ENCODE data around the gene GALNT14. TPM values are rescaled to one million over a fixed set of nuclear protein-coding genes. Genes with fewer than 3 reads are reported as not detected.

Gene GALNT14
- total and polyA plus RNA-seq, 10 of the 15 experiments (the other 5 are each of a cell fraction or from before 2014, with no cell fraction given), result 3.7 to 17.8 (median 6.0) TPM

GRCh38 chr2:30933496-30933895 lies 204.7 kb downstream of the GALNT14 start:
- H3K4me1 ChIP-seq (ENCODE audit: control insufficient read depth, insufficient read depth, low read length), result no peaks in the 10 kb centered on the region; the same call in 1 of the 2 replicates
- no peaks in the 10 kb centered on the region for H3K9me3 ChIP-seq (replicated peaks; ENCODE audit: control insufficient read depth, insufficient read depth, low read length)
- no peak for TF ChIP-seq ZNF217 (IDR thresholded peaks at IDR 0.05)
- no peak for TF ChIP-seq E2F4 (IDR thresholded peaks at IDR 0.05; ENCODE audit: low read depth, low read length)
- TF ChIP-seq ZNF24 (IDR thresholded peaks at IDR 0.05), result no peak
- TF ChIP-seq NFIC (IDR thresholded peaks at IDR 0.05; ENCODE audit: low read depth, low read length), result no peak
- TF ChIP-seq CBX3 (IDR thresholded peaks at IDR 0.05; ENCODE audit: borderline replicate concordance, low read depth), result no peak
- TF ChIP-seq MYC (IDR thresholded peaks at IDR 0.05; ENCODE audit: insufficient read depth, insufficient read length, insufficient replicate concordance, low read length, severe bottlenecking), result no peak
- TF ChIP-seq RELA (IDR thresholded peaks at IDR 0.05; ENCODE audit: borderline replicate concordance, partially characterized antibody), result no peak
- TF ChIP-seq NFXL1 (IDR thresholded peaks at IDR 0.05; ENCODE audit: borderline replicate concordance), result no peak
- no peak for TF ChIP-seq SREBF1 (IDR thresholded peaks at IDR 0.05; ENCODE audit: low read length)
- TF ChIP-seq PRDM15 (CRISPR knock-in tag; IDR thresholded peaks at IDR 0.05), result no peak
- no peak for TF ChIP-seq DPF2 (IDR thresholded peaks at IDR 0.05)
- no peak for TF ChIP-seq RAD21 (IDR thresholded peaks at IDR 0.05; ENCODE audit: insufficient read depth, low read depth, low read length)
- no peak for TF ChIP-seq KLF5 (IDR thresholded peaks at IDR 0.05; ENCODE audit: partially characterized antibody)
- TF ChIP-seq CUX1 (IDR thresholded peaks at IDR 0.05; ENCODE audit: insufficient replicate concordance, low read depth, low read length), result no peak
- TF ChIP-seq IKZF1 (conservative IDR thresholded peaks at IDR 0.05), result no peak
- no peak for TF ChIP-seq POLR2A (IDR thresholded peaks at IDR 0.05; ENCODE audit: low read depth, low read length)
- no peak for TF ChIP-seq NFYA (IDR thresholded peaks at IDR 0.05; ENCODE audit: borderline replicate concordance, low read depth, low read length)
- H2AFZ ChIP-seq (ENCODE audit: control insufficient read depth, low read depth, low read length), result no peak overlapping the region
- ChIA-PET CTCF (no interaction called here), SMC1A (ENCODE audit: uncharacterized antibody, unreplicated experiment) (no interaction called here), POLR2A (no interaction called here), RAD21 (ENCODE audit: unreplicated experiment) (no interaction called here)
- H3K27me3 ChIP-seq (replicated peaks in 1 of 2; ENCODE audit: control insufficient read depth in 2 of 2, insufficient read depth in 2 of 2, low read length in 1 of 2), result no peaks in the 10 kb centered on the region
- 57% methylated on average over 5 of the region's 5 CpGs for WGBS (ENCODE audit: insufficient coverage, insufficient replicate concordance, low lambda C conversion rate, missing lambda C conversion rate)
- H4K20me1 ChIP-seq (ENCODE audit: control insufficient read depth, insufficient read depth), result no peaks in the 10 kb centered on the region
- no peak overlapping the region for H3K27ac ChIP-seq (ENCODE audit: control insufficient read depth, insufficient read depth)
- H3K4me2 ChIP-seq (ENCODE audit: control insufficient read depth, insufficient read depth), result no peak overlapping the region
- H3K36me3 ChIP-seq (ENCODE audit: control insufficient read depth in 2 of 2, insufficient read depth in 2 of 2, low read length in 1 of 2), result peaks cover 0 to 2% of the 10 kb centered on the region in 2 experiments; a peak in 1 of 4 replicates
- no peaks in the 10 kb centered on the region for H3K79me2 ChIP-seq (ENCODE audit: control insufficient read depth, insufficient read depth, low read length)
- no peak overlapping the region for H3K4me3 ChIP-seq
- in situ Hi-C loops (cut with MboI) (no loop called here), intact Hi-C loops (cut with micrococcal nuclease; ENCODE audit: unreplicated experiment) (no loop called here)
- DNase-seq (ENCODE audit: low read depth, low spot score), result no peak
- no TSS peak for BruUV-seq (replicated peaks)
- no peak overlapping the region for H3K9ac ChIP-seq (ENCODE audit: control insufficient read depth, insufficient read depth, low read length)
- ATAC-seq, result no peak
- FAIRE-seq, result no peak
